Measurements from ENCODE around the gene FOXO3. TPM values are rescaled to one million over a fixed set of nuclear protein-coding genes. Genes with fewer than 3 reads are reported as not detected.

FOXO3 gene
- total RNA-seq, 4 donors from 2014 or later = 110 to 176 (median 139) TPM

DNA sequence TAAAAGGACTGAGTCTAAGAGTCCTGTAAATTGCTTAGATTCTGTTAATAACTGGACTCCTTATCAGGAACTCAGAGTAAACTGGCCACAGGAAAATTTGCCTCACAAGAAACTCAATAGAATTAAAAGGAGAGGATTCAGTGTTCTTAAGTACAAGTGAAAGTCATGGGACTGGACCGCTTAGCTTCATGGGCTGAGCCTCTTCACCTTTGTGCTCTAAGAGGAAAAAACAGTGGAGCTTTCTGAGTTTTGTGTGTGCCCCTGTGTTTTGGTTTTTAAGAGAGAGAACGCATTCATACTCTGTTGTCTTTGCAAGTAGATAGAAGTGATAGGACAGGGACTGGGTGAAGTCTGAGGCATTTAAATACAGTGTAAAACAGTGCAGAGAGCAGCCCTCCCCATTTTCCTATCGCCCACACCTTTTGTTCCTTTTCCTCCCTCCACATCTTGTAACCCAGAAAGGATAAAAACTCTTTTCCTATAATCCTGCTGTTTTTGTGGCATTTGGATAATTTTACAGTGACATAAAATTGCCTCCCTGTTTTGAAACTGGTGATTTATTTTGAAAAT lies 49.6 kb downstream of the FOXO3 start:
- WGBS, 2 donors = 79 to 83% methylated on average over 3 of the region's 3 CpGs
- TF ChIP-seq POLR2A (IDR thresholded peaks at IDR 0.05) = no peak
- intact Hi-C loops (cut with DNase I; ENCODE audit: low total_unique reads) = no loop called here
- no peak for DNase-seq (ENCODE audit: low spot score in 2 of 2)
- H3K4me3 ChIP-seq (ENCODE audit: low read depth, poor library complexity, severe bottlenecking) = no peak overlapping the region

DNA sequence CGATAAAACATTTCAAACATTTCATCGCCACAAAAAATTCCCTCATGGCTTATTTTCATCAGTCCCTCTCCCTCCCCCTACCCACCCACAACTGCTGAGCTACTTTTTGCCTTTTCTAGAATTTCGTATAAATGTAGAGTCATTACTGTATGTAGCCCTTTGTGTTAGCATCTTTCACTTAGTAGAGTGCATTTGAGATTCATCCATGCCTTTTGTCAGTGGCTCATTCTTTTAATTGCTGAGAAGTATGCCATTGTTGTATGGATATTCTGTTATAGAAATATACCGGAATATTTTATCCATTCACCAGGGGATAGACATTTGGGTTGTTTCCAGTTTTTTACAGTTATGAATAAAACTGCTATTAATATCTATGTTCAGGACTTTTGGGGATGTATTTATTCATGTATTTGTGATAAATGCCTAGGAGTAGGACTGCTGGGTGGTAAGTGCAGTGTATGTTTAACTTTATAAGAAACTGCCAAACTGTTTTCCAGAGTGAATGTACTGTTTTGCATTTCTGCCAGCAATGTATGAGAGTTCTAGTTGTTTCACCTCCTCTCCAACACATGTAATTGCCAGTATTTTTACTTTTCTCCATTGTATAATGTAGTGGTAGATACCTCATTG lies 50.4 kb downstream of the FOXO3 start:
- WGBS, 2 donors = 64 to 67% methylated on average over 4 of the region's 4 CpGs
- no peak for DNase-seq (ENCODE audit: low spot score in 2 of 2)
- intact Hi-C loops (cut with DNase I; ENCODE audit: low total_unique reads) = no loop called here
- H3K4me3 ChIP-seq (ENCODE audit: low read depth, poor library complexity, severe bottlenecking) = no peak overlapping the region
- TF ChIP-seq, protein P1, sequence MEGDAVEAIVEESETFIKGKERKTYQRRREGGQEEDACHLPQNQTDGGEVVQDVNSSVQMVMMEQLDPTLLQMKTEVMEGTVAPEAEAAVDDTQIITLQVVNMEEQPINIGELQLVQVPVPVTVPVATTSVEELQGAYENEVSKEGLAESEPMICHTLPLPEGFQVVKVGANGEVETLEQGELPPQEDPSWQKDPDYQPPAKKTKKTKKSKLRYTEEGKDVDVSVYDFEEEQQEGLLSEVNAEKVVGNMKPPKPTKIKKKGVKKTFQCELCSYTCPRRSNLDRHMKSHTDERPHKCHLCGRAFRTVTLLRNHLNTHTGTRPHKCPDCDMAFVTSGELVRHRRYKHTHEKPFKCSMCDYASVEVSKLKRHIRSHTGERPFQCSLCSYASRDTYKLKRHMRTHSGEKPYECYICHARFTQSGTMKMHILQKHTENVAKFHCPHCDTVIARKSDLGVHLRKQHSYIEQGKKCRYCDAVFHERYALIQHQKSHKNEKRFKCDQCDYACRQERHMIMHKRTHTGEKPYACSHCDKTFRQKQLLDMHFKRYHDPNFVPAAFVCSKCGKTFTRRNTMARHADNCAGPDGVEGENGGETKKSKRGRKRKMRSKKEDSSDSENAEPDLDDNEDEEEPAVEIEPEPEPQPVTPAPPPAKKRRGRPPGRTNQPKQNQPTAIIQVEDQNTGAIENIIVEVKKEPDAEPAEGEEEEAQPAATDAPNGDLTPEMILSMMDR (IDR thresholded peaks at IDR 0.05) = no peak
- no peak for TF ChIP-seq POLR2A (IDR thresholded peaks at IDR 0.05)

DNA sequence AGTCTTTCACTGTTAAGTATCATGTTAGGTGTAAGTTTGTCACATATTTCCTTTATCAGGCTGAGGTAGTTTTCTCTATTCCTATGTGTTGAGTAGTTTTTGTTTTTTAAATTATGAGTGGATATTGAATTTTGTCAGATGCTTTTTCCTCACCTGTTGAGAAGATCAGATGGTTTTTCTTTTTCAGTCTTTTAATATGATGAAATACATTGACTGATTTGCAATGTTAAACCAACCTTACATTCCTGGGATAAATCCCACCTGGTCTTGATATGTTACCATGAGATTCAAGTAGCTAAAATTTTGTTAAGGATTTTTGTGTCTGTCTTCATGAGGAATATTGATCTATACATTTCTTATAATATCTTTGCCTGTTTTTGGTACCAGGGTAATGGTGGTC lies 52.1 kb downstream of the FOXO3 start:
- intact Hi-C loops (cut with DNase I; ENCODE audit: low total_unique reads) = no loop called here
- no peak overlapping the region for H3K4me3 ChIP-seq (ENCODE audit: low read depth, poor library complexity, severe bottlenecking)
- TF ChIP-seq POLR2A (IDR thresholded peaks at IDR 0.05) = no peak
- TF ChIP-seq, protein P1 (IDR thresholded peaks at IDR 0.05) = no peak
- no peak for DNase-seq (ENCODE audit: low spot score in 2 of 2)

DNA sequence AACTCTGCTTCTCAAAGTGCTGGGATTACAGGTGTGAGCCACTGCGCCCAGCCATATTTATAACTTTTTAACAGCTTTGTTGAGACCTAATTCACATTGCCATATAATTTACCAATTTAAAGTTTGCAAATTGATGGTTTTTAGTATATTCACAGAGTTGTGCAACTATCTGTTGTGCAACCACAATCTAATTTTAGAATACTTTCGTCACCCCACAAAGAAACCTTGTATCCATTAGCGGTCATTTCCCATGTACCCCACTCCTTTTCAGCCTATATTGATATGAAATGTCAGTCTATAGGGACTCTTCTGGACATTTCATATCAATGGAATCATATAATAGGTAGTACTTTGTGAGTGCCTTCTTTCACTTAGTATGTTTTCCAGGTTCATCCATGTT lies 55.8 kb downstream of the FOXO3 start:
- WGBS, 2 donors = 68 to 69% methylated on average over 3 of the region's 3 CpGs
- no peak for DNase-seq (ENCODE audit: low spot score in 2 of 2)
- intact Hi-C loops (cut with DNase I; ENCODE audit: low total_unique reads) = no loop called here
- no peak overlapping the region for H3K4me3 ChIP-seq (ENCODE audit: low read depth, poor library complexity, severe bottlenecking)
- TF ChIP-seq, protein P1 (IDR thresholded peaks at IDR 0.05) = no peak
- no peak for TF ChIP-seq POLR2A (IDR thresholded peaks at IDR 0.05)

DNA sequence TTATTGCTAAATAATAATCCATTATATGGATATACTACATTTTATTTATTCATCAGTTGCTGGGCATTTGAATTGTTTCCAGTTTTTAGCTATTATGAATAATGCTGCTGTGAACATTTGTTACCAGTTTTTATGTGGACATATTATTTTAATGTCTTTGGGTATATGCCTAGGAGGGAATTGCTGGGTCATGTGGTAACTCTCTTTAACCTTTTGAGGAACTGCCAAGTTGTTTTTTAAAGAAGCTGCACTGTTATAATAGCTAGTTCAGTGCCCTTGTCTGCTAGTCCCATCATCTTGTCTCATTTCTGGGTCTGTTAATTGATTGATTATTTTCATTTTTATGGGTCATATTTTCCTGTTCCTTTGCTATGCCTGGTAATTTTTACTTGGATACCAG lies 56.3 kb downstream of the FOXO3 start:
- H3K4me3 ChIP-seq (ENCODE audit: low read depth, poor library complexity, severe bottlenecking) = no peak overlapping the region
- intact Hi-C loops (cut with DNase I; ENCODE audit: low total_unique reads) = no loop called here
- no peak for DNase-seq (ENCODE audit: low spot score in 2 of 2)
- TF ChIP-seq POLR2A (IDR thresholded peaks at IDR 0.05) = no peak
- TF ChIP-seq, protein P1 (IDR thresholded peaks at IDR 0.05) = no peak

DNA sequence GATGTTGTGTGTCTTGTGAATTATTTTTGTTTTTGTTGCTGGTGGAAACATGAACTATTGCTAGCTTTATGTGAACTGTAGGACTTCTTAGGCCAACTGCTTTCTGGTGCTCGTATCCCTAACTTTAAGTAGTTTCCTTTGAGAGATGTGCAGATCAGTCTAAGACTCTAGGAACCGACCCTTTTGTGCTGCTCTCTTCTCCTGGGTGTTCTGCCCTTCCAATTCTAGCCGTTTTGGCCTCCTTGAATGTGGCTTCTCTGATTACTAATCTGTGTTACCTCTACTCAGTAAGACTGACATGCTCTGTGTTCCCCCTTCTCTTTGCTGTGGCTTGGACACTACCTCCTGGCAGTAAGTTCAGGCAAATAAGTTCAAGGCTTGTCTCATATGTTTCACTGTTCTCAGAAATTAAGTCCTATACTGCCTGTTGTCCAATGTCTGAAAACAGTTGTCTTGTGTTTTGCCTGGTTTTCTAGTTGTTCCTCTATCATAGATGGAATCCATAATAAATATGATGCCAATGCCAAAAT lies 58.0 kb downstream of the FOXO3 start:
- TF ChIP-seq, protein P1 (IDR thresholded peaks at IDR 0.05) = no peak
- TF ChIP-seq POLR2A (IDR thresholded peaks at IDR 0.05) = no peak
- 82 to 84% methylated on average over 3 of the region's 3 CpGs for WGBS, 2 donors
- no peak overlapping the region for H3K4me3 ChIP-seq (ENCODE audit: low read depth, poor library complexity, severe bottlenecking)
- intact Hi-C loops (cut with DNase I; ENCODE audit: low total_unique reads) = no loop called here
- no peak for DNase-seq (ENCODE audit: low spot score in 2 of 2)

Measured in lower leg skin (tissue), 4 donors.